OCI-LY3 (cell line): Measurements from ENCODE around the gene LTBP2.
A peak's percentile ranks its signal among the peaks of the same experiment; 100 is the strongest.

Source experiments
- H2AFZ ChIP-seq: fragments of 200-600, 300-600 bp; shearing (Covaris generic); 2 replicates; pipeline ENCODE4 v1.6.0; 2014; ENCODE audit warnings: antibody characterized with exemption, low read depth, low read length
- H3K27ac ChIP-seq: fragments of 200-600, 300-600 bp; sonication (generic); 2 replicates; pipeline ENCODE4 v1.5.1; 2014; ENCODE audit warnings: mild to moderate bottlenecking, low read length, moderate library complexity, mixed read lengths
- H3K27me3 ChIP-seq: fragments of 200-600, 300-600 bp; sonication (generic); 2 replicates; pipeline ENCODE4 v1.6.1; 2014; ENCODE audit warnings: low read depth, low read length, mixed read lengths
- H3K36me3 ChIP-seq: fragments of 200-600, 300-600 bp; sonication (generic); replicated peaks from 2 replicates; pipeline ENCODE3; 2014; ENCODE audit warnings: low read depth, low read length, mixed read lengths
- H3K4me1 ChIP-seq: fragments of 300-600, 200-600 bp; sonication (generic); 2 replicates; pipeline ENCODE4 v1.6.1; 2014; ENCODE audit warnings: low read length, mixed read lengths
- H3K4me2 ChIP-seq: fragments of 200-600, 300-600 bp; sonication (generic); 2 replicates; pipeline ENCODE4 v1.6.1; 2014; ENCODE audit warnings: low read length, mixed read lengths
- H3K4me3 ChIP-seq: fragments of 300-600, 200-600 bp; sonication (generic); 2 replicates; pipeline ENCODE4 v1.5.1; 2014; ENCODE audit warnings: antibody characterized with exemption, mild to moderate bottlenecking, low read length, moderate library complexity
- H3K79me2 ChIP-seq: fragments of 300-600, 200-600 bp; shearing (Covaris generic); 2 replicates; pipeline ENCODE4 v1.6.1; 2014; ENCODE audit warnings: mild to moderate bottlenecking, low read length, mixed read lengths
- H3K9ac ChIP-seq: fragments of 300-600, 200-600 bp; shearing (Covaris generic); 2 replicates; pipeline ENCODE4 v1.6.0; 2014; ENCODE audit warnings: mild to moderate bottlenecking, low read length, moderate library complexity
- H3K9me3 ChIP-seq: fragments of 200-600, 300-600 bp; shearing (Covaris generic); 2 replicates; pipeline ENCODE4 v1.6.1; 2014; ENCODE audit warnings: low read length, mixed read lengths; ENCODE audit not compliant: insufficient read depth
- H4K20me1 ChIP-seq: fragments of 200-600, 300-600 bp; sonication (generic); 2 replicates; pipeline ENCODE4 v1.6.1; 2016; ENCODE audit warnings: low read length, mixed read lengths; ENCODE audit not compliant: insufficient read depth
- CTCF ChIP-seq: fragments of 200-600, 300-600 bp; sonication (generic); IDR thresholded peaks from 2 replicates; pipeline ENCODE4 v1.5.1; 2014; ENCODE audit warnings: antibody characterized with exemption, low read length, low read depth
- EZH2phosphoT487 ChIP-seq: fragments of 200-600 bp; shearing (Covaris generic); IDR thresholded peaks from 2 replicates; pipeline ENCODE4 v1.6.1; 2018; ENCODE audit warnings: antibody characterized with exemption, mixed run types, low read depth

LTBP2 gene

GRCh38 chr14:74483321-74483720 is 128.7 kb downstream of the LTBP2 start:
- H3K4me2 ChIP-seq, result no peak overlapping the region
- H3K27me3 ChIP-seq, result no peaks in the 10 kb centered on the region
- H4K20me1 ChIP-seq, result no peaks in the 10 kb centered on the region
- H3K9me3 ChIP-seq, result no peaks in the 10 kb centered on the region
- H3K79me2 ChIP-seq, result no peaks in the 10 kb centered on the region
- no peaks in the 10 kb centered on the region for H3K4me1 ChIP-seq
- H2AFZ ChIP-seq, result no peak overlapping the region
- H3K36me3 ChIP-seq, result peaks cover 18% of the 10 kb centered on the region
- H3K27ac ChIP-seq, result no peak overlapping the region
- TF ChIP-seq CTCF (no peak), EZH2phosphoT487 (no peak)
- H3K9ac ChIP-seq, result no peak overlapping the region
- H3K4me3 ChIP-seq, result no peak overlapping the region

DNA sequence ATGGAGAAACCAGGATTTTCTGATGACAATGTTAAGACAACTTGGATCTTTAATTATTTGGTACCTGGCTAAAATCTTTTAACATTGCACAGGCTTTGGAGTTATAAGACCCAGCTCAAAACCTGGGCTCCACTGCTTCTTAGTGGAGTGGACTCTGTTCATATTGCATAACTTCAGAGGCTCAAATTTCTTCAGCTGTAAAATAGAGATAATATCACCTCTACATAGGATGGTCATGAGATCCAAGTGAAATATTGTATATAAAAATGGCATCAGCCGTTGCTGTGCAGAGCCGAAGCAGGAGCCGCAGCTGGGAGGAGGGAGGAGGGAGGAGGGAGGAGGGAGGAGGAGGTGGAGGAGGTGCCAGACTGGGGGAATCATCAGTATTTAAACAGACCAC is 129.5 kb downstream of the LTBP2 start:
- no peaks in the 10 kb centered on the region for H3K79me2 ChIP-seq
- no peak overlapping the region for H3K4me2 ChIP-seq
- H2AFZ ChIP-seq, result no peak overlapping the region
- H3K27ac ChIP-seq, result no peak overlapping the region
- H3K9me3 ChIP-seq, result no peaks in the 10 kb centered on the region
- no peaks in the 10 kb centered on the region for H3K27me3 ChIP-seq
- peaks cover 14% of the 10 kb centered on the region for H3K36me3 ChIP-seq
- TF ChIP-seq CTCF, result no peak
- TF ChIP-seq EZH2phosphoT487, result no peak
- no peak overlapping the region for H3K9ac ChIP-seq
- H3K4me1 ChIP-seq, result no peaks in the 10 kb centered on the region
- H3K4me3 ChIP-seq, result no peak overlapping the region
- H4K20me1 ChIP-seq, result no peaks in the 10 kb centered on the region

GRCh38 chr14:74480046-74480445 is 132.0 kb downstream of the LTBP2 start:
- Histone ChIP-seq H3K4me1 (peaks cover 5% of the 10 kb centered on the region; the same call in 1 of the 2 replicates), H3K4me2 (no peak overlapping the region), H3K79me2 (no peaks in the 10 kb centered on the region), H2AFZ (no peak overlapping the region), H3K36me3 (peaks cover 14% of the 10 kb centered on the region), H4K20me1 (no peaks in the 10 kb centered on the region), H3K9ac (no peak overlapping the region), H3K9me3 (no peaks in the 10 kb centered on the region), H3K4me3 (no peak overlapping the region), H3K27ac (no peak overlapping the region), H3K27me3 (no peaks in the 10 kb centered on the region)
- TF ChIP-seq CTCF (no peak), EZH2phosphoT487 (no peak)

DNA sequence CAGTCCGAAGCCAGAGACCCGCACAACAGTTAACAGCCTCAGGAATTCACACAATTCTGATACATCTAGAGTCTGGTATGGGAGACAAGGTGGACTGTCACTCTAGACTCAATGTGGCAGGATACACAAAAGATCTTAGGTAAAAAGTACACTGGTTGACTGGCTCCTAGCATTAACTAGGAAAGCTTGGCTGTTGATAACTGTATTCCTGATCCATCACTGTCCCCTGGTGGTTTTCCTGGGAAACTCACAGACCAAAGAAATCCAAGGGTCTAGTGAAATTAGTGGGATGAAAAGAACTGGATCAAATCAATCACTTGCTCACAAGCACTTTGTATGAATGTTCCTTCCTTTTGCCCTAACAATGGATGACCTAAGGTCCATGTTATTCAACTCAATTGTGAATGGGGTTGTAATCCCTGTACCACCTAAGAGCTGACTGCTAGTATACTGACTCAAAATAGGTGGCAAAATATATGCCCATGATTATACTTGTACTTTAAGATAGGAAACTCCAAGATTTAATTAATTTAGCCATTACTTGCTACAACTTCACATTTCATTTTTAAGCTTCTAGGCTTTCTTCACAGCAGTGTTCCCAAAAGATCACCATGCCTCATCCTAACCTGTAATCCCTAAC is 132.9 kb downstream of the LTBP2 start:
- Histone ChIP-seq H3K4me1 (peaks cover 5% of the 10 kb centered on the region; the same call in 1 of the 2 replicates), H2AFZ (no peak overlapping the region), H3K9ac (no peak overlapping the region), H3K27ac (no peak overlapping the region), H3K79me2 (no peaks in the 10 kb centered on the region), H3K4me3 (no peak overlapping the region), H4K20me1 (no peaks in the 10 kb centered on the region), H3K4me2 (no peak overlapping the region), H3K9me3 (no peaks in the 10 kb centered on the region), H3K27me3 (no peaks in the 10 kb centered on the region), H3K36me3 (peaks cover 12% of the 10 kb centered on the region)
- TF ChIP-seq CTCF (peak; percentile 25), EZH2phosphoT487 (no peak)
